Glutamatergic neuron (in vitro differentiated cells): ENCODE results near the gene PTAFR. TPM values are rescaled to one million over a fixed set of nuclear protein-coding genes. Genes with fewer than 3 reads are reported as not detected.

ENCODE experiments used
- DNase-seq: peaks from one replicate; pipeline ENCODE4 v3.0.0; 2022
- H3K27ac Mint-ChIP-seq: one replicate; pipeline ENCODE4 v1.8.0; 2020; ENCODE audit warnings: mild to moderate bottlenecking, mixed read lengths, inconsistent platforms; ENCODE audit not compliant: unreplicated experiment
- H3K27me3 Mint-ChIP-seq: one replicate; pipeline ENCODE4 v1.8.0; 2020; ENCODE audit warnings: mild to moderate bottlenecking, moderate library complexity, mixed read lengths, inconsistent platforms; ENCODE audit not compliant: unreplicated experiment
- H3K36me3 Mint-ChIP-seq: one replicate; pipeline ENCODE4 v1.8.0; 2020; ENCODE audit warnings: mild to moderate bottlenecking, mixed read lengths, inconsistent platforms; ENCODE audit not compliant: unreplicated experiment
- H3K4me1 Mint-ChIP-seq: one replicate; pipeline ENCODE4 v1.8.0; 2020; ENCODE audit warnings: mild to moderate bottlenecking, low read depth, mixed read lengths, inconsistent platforms; ENCODE audit not compliant: unreplicated experiment
- H3K4me3 Mint-ChIP-seq: one replicate; pipeline ENCODE4 v1.8.0; 2020; ENCODE audit warnings: mild to moderate bottlenecking, mixed read lengths, inconsistent platforms; ENCODE audit not compliant: unreplicated experiment
- H3K9me3 Mint-ChIP-seq: one replicate; pipeline ENCODE4 v1.8.0; 2020; ENCODE audit warnings: mild to moderate bottlenecking, moderate library complexity, mixed read lengths, inconsistent platforms; ENCODE audit not compliant: unreplicated experiment
- total RNA-seq: library from RNA; stranded (reverse); fragmentation: NEBNext Ultra II Directional; extraction: Animal tissue kit (Norgen Biotek cat#: 25700); gene quantifications from one replicate; pipeline ENCODE4 v1.2.1, GENCODE V29; 2021; ENCODE audit not compliant: unreplicated experiment
- TF ChIP-seq, protein P1 (sequence below): fragments of 200-600 bp; sonication (generic); IDR thresholded peaks from one replicate; pipeline ENCODE4 v1.5.0; 2021; ENCODE audit not compliant: partially characterized antibody, unreplicated experiment

Gene PTAFR
- total RNA-seq, 1 donor from 2014 or later: 0.54 TPM

DNA sequence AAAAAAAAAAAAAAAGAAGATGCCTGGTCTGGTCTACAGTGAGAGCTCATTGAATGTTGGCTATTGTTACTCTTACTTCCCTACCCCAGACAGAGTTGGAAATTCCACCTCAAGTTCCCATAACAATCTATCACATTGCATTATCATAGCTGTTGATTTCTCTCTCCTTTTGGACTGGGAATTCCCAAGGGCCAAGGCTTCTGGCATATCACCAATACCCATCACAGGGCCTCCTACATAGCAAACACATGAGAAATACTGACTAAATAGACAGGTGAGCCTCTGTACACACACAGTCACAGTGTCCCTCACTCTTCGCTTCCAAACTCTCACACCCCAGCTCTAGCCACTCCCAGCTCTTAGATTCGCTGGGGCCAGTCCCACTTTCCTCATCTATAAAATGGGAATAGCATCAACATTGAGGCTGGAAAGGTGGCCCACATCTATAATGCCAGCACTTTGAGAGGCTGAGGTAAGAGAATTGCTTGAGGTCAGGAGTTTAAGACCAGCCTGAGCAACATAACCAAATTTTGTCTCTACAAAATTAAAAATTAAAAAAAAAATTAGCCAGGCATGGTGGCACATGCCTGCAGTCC, 6.4 kb downstream of the PTAFR start:
- peaks cover 18% of the 10 kb centered on the region for H3K4me1 Mint-ChIP-seq
- no peaks in the 10 kb centered on the region for H3K9me3 Mint-ChIP-seq
- no peak overlapping the region for H3K4me3 Mint-ChIP-seq
- peaks cover 4% of the 10 kb centered on the region for H3K36me3 Mint-ChIP-seq
- no peak for DNase-seq
- H3K27me3 Mint-ChIP-seq: peaks cover 2% of the 10 kb centered on the region
- no peak overlapping the region for H3K27ac Mint-ChIP-seq
- TF ChIP-seq, protein P1, sequence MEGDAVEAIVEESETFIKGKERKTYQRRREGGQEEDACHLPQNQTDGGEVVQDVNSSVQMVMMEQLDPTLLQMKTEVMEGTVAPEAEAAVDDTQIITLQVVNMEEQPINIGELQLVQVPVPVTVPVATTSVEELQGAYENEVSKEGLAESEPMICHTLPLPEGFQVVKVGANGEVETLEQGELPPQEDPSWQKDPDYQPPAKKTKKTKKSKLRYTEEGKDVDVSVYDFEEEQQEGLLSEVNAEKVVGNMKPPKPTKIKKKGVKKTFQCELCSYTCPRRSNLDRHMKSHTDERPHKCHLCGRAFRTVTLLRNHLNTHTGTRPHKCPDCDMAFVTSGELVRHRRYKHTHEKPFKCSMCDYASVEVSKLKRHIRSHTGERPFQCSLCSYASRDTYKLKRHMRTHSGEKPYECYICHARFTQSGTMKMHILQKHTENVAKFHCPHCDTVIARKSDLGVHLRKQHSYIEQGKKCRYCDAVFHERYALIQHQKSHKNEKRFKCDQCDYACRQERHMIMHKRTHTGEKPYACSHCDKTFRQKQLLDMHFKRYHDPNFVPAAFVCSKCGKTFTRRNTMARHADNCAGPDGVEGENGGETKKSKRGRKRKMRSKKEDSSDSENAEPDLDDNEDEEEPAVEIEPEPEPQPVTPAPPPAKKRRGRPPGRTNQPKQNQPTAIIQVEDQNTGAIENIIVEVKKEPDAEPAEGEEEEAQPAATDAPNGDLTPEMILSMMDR: no peak

DNA sequence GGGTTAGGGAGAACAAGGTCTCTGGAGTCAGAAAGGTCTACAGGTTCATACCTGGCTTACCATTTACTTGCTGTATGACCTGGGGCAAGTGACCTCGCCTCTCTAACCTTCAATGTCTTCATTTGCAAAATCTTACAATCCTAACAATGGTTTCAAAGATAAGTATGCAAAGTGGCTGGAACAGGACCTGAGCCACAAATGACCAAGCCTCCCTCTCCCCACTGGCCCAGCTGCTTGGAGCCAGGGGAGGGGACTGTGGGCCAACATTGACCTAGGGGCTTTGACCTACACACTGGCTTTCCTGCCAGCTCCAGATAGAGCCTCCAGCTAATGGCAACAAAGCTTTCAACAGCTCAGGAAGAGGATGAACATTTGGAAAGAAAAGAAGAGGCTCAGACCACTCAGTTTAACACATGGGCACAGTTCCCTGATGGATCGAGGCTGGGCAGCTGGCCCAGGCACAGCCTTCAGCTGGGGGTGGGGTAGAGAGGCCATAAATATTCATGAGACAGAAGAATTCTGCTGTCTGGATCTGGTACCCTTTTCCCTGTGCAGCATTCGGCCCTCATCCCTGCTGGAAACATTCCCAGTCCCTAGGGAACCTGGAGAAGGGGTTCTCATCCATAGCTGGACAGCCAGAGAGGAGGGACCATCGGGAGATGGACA, 12.9 kb downstream of the PTAFR start:
- TF ChIP-seq, protein P1: no peak
- peak; percentile 46 for DNase-seq
- H3K9me3 Mint-ChIP-seq: peaks cover 5% of the 10 kb centered on the region
- peak overlapping the region; percentile 40 for H3K4me3 Mint-ChIP-seq
- H3K27ac Mint-ChIP-seq: peak overlapping the region; percentile 91
- peaks cover 4% of the 10 kb centered on the region for H3K36me3 Mint-ChIP-seq
- H3K27me3 Mint-ChIP-seq: peaks cover 3% of the 10 kb centered on the region
- peaks cover 18% of the 10 kb centered on the region for H3K4me1 Mint-ChIP-seq

DNA sequence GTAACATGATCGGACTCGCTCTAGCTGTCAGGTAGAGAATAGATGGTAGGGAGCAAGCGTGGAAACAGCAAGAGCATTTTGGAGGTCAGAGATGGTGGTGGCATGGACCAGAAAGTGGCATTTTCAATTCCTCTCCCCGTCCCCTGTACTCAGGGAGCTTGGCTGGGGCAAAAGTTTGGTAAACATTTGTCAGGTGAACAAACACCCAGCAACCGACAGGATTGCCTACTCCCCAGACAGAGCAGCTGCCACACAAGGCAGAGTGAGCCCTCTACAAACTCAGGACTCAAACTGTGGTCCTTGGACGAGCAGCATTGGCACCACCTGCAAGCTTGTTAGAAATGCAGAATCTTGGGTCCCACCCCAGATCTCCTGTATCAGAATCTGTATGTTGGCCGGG, 14.3 kb downstream of the PTAFR start:
- peaks cover 5% of the 10 kb centered on the region for H3K9me3 Mint-ChIP-seq
- TF ChIP-seq, protein P1: no peak
- peaks cover 18% of the 10 kb centered on the region for H3K4me1 Mint-ChIP-seq
- no peak for DNase-seq
- H3K27ac Mint-ChIP-seq: no peak overlapping the region
- H3K36me3 Mint-ChIP-seq: peaks cover 4% of the 10 kb centered on the region
- H3K4me3 Mint-ChIP-seq: peak overlapping the region; percentile 6
- peaks cover 3% of the 10 kb centered on the region for H3K27me3 Mint-ChIP-seq

DNA sequence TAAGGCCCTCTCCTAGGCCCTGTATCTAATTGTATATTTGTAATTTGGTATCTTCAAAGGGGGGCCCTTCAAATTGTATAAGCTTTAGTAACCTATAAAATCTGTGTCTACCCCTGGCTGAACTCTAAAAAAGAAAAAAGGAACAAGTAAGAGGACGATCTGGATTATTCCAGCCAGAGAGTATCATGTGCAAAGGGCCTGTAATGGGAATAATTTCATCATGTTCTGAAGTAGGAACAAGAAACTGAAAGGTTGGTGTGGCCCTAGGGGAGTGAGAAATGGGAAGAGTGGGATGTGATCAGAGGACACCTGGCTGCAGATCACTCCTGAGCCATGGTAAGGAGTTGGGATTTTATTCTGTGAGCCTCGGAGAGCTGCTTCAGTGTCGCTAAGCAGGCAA, 14.7 kb downstream of the PTAFR start:
- peaks cover 18% of the 10 kb centered on the region for H3K4me1 Mint-ChIP-seq
- peak overlapping the region; percentile 6 for H3K4me3 Mint-ChIP-seq
- H3K27me3 Mint-ChIP-seq: peaks cover 3% of the 10 kb centered on the region
- peaks cover 4% of the 10 kb centered on the region for H3K36me3 Mint-ChIP-seq
- TF ChIP-seq, protein P1: no peak
- H3K9me3 Mint-ChIP-seq: peaks cover 5% of the 10 kb centered on the region
- no peak for DNase-seq
- H3K27ac Mint-ChIP-seq: no peak overlapping the region

DNA sequence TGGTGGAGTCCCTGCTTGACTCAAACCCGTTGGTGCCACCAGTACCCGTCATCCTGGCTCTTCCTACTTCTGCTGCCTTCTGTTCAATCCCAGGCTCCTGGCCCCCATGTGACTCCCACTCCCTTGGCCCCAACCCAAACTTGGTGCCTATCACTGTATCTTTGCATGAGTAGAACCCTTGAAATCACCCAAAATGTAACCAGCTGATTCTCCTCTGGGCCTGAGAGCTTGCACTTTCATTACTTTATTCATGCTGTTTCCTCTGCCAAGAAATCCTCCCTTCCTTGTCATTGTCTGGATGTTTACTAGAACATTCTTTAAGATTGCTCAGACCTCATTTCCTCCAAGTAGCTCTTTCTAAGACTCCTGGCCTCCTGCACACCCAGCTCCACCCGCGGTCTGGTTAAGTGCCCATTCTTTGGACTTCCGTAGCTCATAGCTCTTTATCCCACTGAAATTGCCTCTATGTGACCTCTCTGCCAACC, 15.7 kb downstream of the PTAFR start:
- TF ChIP-seq, protein P1: no peak
- H3K27ac Mint-ChIP-seq: no peak overlapping the region
- no peak overlapping the region for H3K4me3 Mint-ChIP-seq
- H3K4me1 Mint-ChIP-seq: peaks cover 18% of the 10 kb centered on the region
- DNase-seq: no peak
- peaks cover 5% of the 10 kb centered on the region for H3K9me3 Mint-ChIP-seq
- peaks cover 3% of the 10 kb centered on the region for H3K27me3 Mint-ChIP-seq
- H3K36me3 Mint-ChIP-seq: peaks cover under 1% of the 10 kb centered on the region
